HL-60/S4 treated with phorbol 12-myristate 13-acetate at 8.2 ng/mL for 4 days and 3 days (cell line): ENCODE data around the gene PSMB7.
"Not testable (repeated sequence)": the region's sequence is repeated elsewhere in the genome, so short reads cannot be mapped to it uniquely, and the experiment has no call there.

ENCODE experiments used
- in situ Hi-C: fragments of 300-500 bp; cut with MboI; formaldehyde crosslinking; loops from 2 replicates; pipeline ENCODE4 v1.15.0; 2022; ENCODE audit warnings: low sequenced_read_pairs

PSMB7 gene

GRCh38 chr9:124443625-124444024 is 28.4 kb upstream of the PSMB7 start:
- in situ Hi-C loops = no loop called here

- in situ Hi-C loops = no loop called here
These were observed 27.6 kb upstream of the PSMB7 start for GRCh38 chr9:124442826-124443225.

GRCh38 chr9:124442379-124442778 is 27.1 kb upstream of the PSMB7 start:
- in situ Hi-C loops = no loop called here

DNA sequence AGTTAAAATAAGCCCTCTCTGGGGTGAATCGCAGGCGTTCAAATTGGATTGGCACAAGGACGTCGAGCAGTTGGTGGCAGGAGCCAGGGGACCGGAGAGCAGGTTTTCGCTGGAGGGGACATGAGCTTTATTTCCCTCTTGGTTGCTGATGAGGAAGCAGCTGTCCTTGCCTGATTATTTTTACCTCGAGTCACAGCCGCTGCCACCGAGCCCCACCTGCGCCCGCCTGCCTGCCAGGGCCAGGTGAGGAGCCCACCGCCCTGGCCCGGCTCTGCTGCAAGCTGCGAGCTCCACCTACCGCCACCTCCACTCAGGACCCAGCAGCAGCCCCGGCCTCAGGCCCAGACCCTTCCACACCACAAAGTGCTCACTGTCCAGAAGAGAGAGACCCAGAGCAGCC is 26.0 kb upstream of the PSMB7 start:
- in situ Hi-C loops = no loop called here

DNA sequence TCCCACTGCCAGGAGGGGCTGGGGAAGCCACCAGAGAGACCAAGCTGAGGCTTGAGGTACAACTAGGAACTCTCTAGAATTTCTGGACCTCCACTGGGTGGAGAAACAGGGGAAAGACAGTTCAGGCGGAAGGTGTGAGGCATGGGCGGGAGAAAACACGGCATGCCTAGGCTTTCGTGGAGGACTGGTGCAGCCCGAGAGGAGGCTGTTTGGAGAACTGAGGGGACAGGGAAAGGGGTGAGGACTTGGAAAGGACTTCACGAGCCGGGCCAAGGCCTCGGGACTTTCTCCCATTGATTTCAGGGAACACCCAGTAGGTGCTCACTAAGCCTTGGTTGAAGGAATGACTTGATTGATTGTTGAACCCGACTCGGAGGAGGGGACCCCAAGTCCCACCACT is 25.5 kb upstream of the PSMB7 start:
- in situ Hi-C loops = no loop called here

GRCh38 chr9:124439686-124440243 is 24.5 kb upstream of the PSMB7 start:
- in situ Hi-C loops = no loop called here

GRCh38 chr9:124439086-124439485 is 23.8 kb upstream of the PSMB7 start:
- in situ Hi-C loops = no loop called here

DNA sequence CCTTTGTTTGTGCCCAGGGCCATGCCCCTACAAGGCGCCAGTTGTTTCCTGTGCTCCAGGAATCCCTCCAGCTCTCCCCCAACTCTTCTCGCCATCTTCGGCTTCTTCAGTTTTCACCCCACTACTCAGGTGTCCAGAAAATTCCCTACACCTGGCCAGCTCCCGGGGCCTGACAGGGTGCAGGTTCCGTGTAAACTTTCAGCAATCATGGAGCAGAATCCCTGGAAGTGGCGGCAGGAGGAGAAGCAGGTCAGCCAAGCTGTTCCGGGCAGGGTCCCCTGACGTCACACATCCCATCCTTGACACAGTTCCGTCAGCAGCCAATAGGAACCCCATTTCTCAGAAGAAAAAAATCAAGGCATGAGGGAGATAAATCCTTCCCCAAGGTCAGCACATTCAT is 22.8 kb upstream of the PSMB7 start:
- in situ Hi-C loops = no loop called here

DNA sequence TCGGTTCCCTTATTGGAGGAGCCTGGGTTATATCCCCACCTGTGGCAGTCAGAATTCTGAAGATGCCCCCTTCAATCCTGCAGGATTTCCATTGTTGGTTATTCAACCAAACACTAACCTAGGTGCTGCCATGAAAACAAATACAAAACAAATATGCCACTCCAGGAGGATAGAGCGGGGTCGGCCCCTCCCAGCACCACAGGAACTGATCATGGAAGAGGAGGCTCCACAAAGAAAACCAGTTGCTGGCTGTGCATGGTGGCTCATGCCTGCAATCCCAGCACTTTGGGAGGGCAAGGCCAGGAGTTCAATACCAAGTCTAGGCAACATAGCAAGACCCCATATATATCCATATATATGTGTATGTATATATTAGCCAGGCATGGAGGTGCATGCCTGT is 21.8 kb upstream of the PSMB7 start:
- in situ Hi-C loops = no loop called here

- in situ Hi-C loops = no loop called here
These were observed 21.1 kb upstream of the PSMB7 start for GRCh38 chr9:124436320-124436719.

DNA sequence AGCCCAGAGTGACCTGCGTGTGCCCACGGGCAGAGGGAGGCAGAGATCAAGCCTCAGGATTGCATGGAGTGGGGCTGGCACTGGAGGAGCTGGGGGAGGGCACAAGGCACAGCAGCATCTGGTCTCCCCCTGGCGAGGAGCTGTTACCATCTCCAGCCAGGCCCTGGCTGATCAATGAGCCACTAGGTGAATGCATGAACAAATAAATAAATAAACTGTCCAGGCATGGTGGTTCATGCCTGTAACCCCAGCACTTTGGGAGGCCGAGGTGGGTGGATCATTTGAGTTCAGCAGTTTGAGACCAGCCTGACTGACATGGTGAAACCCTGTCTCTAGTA is 14.3 kb upstream of the PSMB7 start:
- in situ Hi-C loops = no loop called here

GRCh38 chr9:124428751-124429529 is 13.7 kb upstream of the PSMB7 start:
- in situ Hi-C loops = no loop called here

DNA sequence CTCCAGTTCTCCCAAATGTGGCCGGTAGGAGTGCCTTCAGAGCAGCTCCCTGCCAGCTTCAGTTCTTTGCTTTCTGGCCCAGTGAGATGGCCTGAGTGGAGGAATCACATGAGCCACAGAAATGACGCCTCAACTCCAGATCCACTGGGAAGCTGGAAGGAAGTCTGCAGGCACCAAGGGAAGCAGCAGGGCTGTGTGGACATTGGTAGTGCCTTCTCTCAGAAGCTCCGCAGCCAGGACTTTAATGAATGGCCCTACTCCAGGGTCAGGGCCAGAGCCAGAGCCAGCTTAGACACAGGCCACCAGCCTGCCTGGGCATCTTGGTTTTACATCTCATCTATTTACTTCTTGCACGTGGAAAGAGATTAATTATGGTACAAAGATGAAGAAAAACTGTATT is 12.0 kb upstream of the PSMB7 start:
- in situ Hi-C loops = no loop called here

DNA sequence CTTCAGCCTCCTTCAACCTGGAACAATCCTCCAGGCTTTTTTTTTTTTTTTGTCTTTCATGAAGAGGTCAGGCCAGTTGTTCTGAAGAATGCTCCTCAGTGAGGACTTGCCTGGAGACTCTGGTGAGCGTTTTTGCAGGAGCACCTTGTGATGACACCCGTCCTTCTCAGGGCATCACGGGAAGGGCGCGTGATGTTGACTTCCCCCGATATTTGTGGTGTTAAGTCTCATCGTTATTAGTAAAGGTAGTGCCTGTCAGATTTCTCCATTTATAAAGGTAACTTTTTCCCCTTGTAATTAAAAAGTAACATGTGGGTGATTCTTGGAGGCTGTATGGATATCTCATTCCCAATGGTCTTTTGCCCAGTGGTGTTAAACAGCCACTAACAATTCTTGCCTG is 11.1 kb upstream of the PSMB7 start:
- in situ Hi-C loops = no loop called here

DNA sequence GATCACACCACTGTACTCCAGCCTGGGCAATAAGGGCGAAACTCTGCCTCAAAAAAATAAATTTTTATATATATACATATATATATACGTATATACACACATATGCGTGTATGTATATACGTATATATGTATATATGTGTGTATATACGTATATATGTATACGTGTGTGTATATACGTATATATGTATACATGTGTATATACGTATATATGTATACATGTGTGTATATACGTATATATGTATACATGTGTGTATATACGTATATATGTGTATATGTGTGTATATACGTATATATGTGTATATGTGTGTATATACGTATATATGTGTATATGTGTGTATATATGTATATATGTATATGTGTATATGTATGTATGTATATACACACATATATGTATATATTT is 10.5 kb upstream of the PSMB7 start:
- in situ Hi-C loops = not testable (repeated sequence)

DNA sequence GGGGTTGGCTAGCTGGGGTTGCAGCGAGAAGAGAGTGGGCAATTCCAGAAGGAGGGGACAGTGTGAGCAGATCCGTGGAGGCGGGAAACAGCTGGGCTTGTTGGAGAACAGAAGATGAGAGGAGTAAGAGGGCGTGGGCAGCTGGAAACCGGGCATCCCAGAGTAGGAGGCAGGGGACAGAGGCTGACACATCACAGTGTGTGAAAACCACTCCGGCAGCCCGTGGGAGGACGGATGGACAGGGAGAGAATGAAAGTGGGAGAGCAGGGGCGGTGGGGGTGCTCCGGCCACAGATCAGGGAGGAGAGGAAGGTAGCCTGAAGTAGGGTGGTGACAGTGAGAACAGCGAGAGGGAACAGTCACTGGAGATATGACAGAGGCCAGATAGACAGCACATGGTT is 8.3 kb upstream of the PSMB7 start:
- in situ Hi-C loops = no loop called here

DNA sequence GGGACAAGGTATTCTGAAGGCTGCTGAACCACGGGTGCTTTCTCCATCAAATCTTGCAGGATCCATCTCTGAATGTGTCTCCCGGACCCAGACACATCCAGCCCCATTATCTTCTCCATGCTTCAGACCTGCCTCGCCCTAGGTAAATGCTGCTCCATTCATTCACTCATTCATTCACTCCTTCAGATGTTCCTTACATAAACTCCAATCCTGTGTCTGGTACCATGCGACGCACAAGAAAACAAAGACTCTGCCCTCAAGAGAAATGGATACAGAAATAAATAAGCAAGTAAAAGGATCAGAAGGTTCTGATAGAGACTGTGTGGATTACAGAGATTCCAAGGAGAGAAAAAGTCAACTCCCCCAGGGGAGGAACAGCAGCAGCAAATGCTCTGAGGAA is 7.9 kb upstream of the PSMB7 start:
- in situ Hi-C loops = no loop called here

DNA sequence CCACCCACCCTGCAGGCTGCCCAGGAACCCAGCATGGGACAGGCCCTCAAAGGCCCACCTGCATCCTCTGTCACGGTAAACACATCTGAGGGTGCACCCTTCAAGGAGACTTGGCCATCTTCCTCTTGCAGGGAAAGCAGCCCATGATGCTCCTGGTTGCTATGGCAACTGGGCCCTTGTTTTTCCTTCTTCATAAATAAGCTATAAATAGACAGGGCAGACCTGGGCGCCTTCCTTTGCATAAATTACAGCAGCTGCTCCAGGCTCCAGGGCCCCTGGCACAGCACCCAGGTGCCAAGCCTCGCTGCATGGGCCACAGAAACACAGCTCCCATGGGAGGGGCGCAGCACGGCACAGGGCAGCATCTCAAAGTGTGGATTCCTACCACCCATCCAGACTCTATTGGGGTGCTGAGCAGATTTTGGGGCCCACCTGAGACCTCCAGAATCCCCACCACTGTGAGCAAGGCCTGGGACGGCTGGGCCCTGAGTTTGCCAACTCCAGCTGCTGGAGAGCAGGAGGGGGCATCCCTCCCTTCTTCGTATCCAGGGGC is 5.8 kb upstream of the PSMB7 start:
- in situ Hi-C loops = no loop called here

- in situ Hi-C loops = no loop called here
These were observed 4.7 kb upstream of the PSMB7 start for GRCh38 chr9:124419832-124420489.

GRCh38 chr9:124415852-124416484 is 726 bp upstream of the PSMB7 start:
- in situ Hi-C loops = no loop called here

- in situ Hi-C loops = no loop called here
These were observed 630 bp downstream of the PSMB7 start for GRCh38 chr9:124414612-124415011.

DNA sequence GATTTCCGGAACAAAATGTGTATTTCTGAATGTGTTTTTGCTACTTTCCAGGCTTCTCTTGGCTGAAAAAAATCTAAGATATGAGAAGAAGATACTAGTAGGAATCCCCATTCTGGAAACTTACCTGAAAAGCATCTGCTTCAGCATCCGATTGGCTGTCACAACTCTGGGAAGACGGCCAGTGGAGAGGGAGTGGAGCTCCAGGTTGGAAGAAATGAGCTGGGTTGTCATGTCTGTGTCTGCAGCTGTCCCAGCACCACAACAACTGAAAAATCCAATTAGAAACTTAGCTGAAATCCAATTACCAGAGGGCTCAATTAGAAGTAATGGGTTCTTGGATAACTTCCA is 3.0 kb downstream of the PSMB7 start:
- in situ Hi-C loops = no loop called here
